Neuronal stem cell (in vitro differentiated cells): ENCODE data around the gene GPR119.
"Not testable (repeated sequence)": the region's sequence is repeated elsewhere in the genome, so short reads cannot be mapped to it uniquely, and the experiment has no call there.

ENCODE experiments used
- DNase-seq: peaks from one replicate; pipeline ENCODE4 v3.0.0-alpha.2; 2013; ENCODE audit warnings: low spot score
- H2AFZ ChIP-seq: one replicate; pipeline ENCODE4 v1.6.1; 2013; ENCODE audit warnings: mild to moderate bottlenecking, low read length, inconsistent platforms
- H2AK5ac ChIP-seq: 2 replicates; pipeline ENCODE4 v1.6.1; 2013; ENCODE audit warnings: low read depth, mild to moderate bottlenecking, inconsistent platforms, low read length, moderate library complexity, mixed read lengths
- H2BK120ac ChIP-seq: 2 replicates; pipeline ENCODE4 v1.6.1; 2013; ENCODE audit warnings: low read depth, mild to moderate bottlenecking, inconsistent platforms, low read length, moderate library complexity, mixed read lengths
- H2BK12ac ChIP-seq: one replicate; pipeline ENCODE4 v1.6.1; 2013; ENCODE audit warnings: low read length, inconsistent platforms
- H2BK15ac ChIP-seq: 2 replicates; pipeline ENCODE4 v1.6.1; 2013; ENCODE audit warnings: mild to moderate bottlenecking, low read length, inconsistent platforms, mixed read lengths
- H2BK5ac ChIP-seq: one replicate; pipeline ENCODE4 v1.6.1; 2013; ENCODE audit warnings: inconsistent platforms, mild to moderate bottlenecking, low read length, moderate library complexity
- H3K14ac ChIP-seq: one replicate; pipeline ENCODE4 v1.6.1; 2013; ENCODE audit warnings: low read length, inconsistent platforms
- H3K18ac ChIP-seq: 2 replicates; pipeline ENCODE4 v1.6.1; 2013; ENCODE audit warnings: low read length, inconsistent platforms
- H3K23ac ChIP-seq: 2 replicates; pipeline ENCODE4 v1.6.1; 2013; ENCODE audit warnings: low read depth, mild to moderate bottlenecking, mixed read lengths, low read length, inconsistent platforms; ENCODE audit not compliant: poor library complexity
- H3K27ac ChIP-seq: replicated peaks from 3 replicates; pipeline ENCODE4 v1.5.1; 2013; ENCODE audit warnings: low read length, inconsistent platforms
- H3K27me3 ChIP-seq, 3 experiments: 2 replicates each; pipeline ENCODE4 v1.6.1; 2013; ENCODE audit warnings: low read length in 3 of 3, mild to moderate bottlenecking in 2 of 3, inconsistent platforms in 1 of 3, low read depth in 1 of 3, mixed read lengths in 1 of 3, moderate library complexity in 1 of 3; ENCODE audit not compliant: control insufficient read depth in 3 of 3, insufficient read depth in 3 of 3
- H3K36me3 ChIP-seq, 2 donors: replicated peaks in 1 of 2; 2 replicates each; pipeline ENCODE4 v1.6.1; 2013; ENCODE audit warnings: low read length in 2 of 2; ENCODE audit not compliant: control insufficient read depth in 2 of 2, insufficient read depth in 2 of 2
- H3K4ac ChIP-seq: 2 replicates; pipeline ENCODE4 v1.6.1; 2013; ENCODE audit warnings: inconsistent platforms, mild to moderate bottlenecking, low read length, moderate library complexity
- H3K4me1 ChIP-seq, 2 donors: 1 replicate in 1 of 2; 2 replicates in 1 of 2; pipeline ENCODE4 v1.6.1; 2013; ENCODE audit warnings: low read length in 2 of 2, low read depth in 1 of 2; ENCODE audit not compliant: control insufficient read depth in 2 of 2, insufficient read depth in 1 of 2
- H3K4me2 ChIP-seq: one replicate; pipeline ENCODE4 v1.6.1; 2013; ENCODE audit warnings: mild to moderate bottlenecking, low read length, inconsistent platforms; ENCODE audit not compliant: insufficient read depth, poor library complexity, severe bottlenecking
- H3K4me3 ChIP-seq, 2 donors: 2 replicates each; pipeline ENCODE4 v1.5.1; 2013; ENCODE audit warnings: low read length in 2 of 2, mild to moderate bottlenecking in 2 of 2, inconsistent platforms in 1 of 2, moderate library complexity in 1 of 2
- H3K79me1 ChIP-seq: one replicate; pipeline ENCODE4 v1.6.1; 2013; ENCODE audit warnings: low read depth, mild to moderate bottlenecking, inconsistent platforms, low read length, moderate library complexity
- H3K9ac ChIP-seq: one replicate; pipeline ENCODE4 v1.6.1; 2013; ENCODE audit warnings: mild to moderate bottlenecking, low read depth, low read length, inconsistent platforms; ENCODE audit not compliant: poor library complexity
- H3K9me3 ChIP-seq, 2 donors: replicated peaks in 1 of 2; 2 replicates each; pipeline versions ENCODE3 to v1.6.1; 2013; ENCODE audit warnings: low read length in 2 of 2, mild to moderate bottlenecking in 2 of 2, inconsistent platforms in 1 of 2, low read depth in 1 of 2, mixed read lengths in 1 of 2, moderate library complexity in 1 of 2; ENCODE audit not compliant: control insufficient read depth in 2 of 2, insufficient read depth in 1 of 2
- H4K8ac ChIP-seq: one replicate; pipeline ENCODE4 v1.6.1; 2013; ENCODE audit warnings: low read depth, mild to moderate bottlenecking, inconsistent platforms, low read length, moderate library complexity
- H4K91ac ChIP-seq: one replicate; pipeline ENCODE4 v1.6.1; 2013; ENCODE audit warnings: low read length, low read depth, mild to moderate bottlenecking, inconsistent platforms; ENCODE audit not compliant: poor library complexity
- WGBS, 2 donors: extraction: QIAGEN DNeasy Blood & Tissue Kit; methylation state at CpG; one replicate each; pipeline ENCODE4 v1.1.7; 2013; ENCODE audit warnings: missing lambda C conversion rate in 2 of 2, mixed read lengths in 1 of 2; ENCODE audit not compliant: insufficient read length in 2 of 2, insufficient replicate concordance in 1 of 2; ENCODE audit errors: extremely low coverage in 2 of 2; 5-methylcytosine and 5-hydroxymethylcytosine counted together

Gene GPR119

GRCh38 chrX:130343411-130343810 lies 42.1 kb downstream of the GPR119 start:
- no peak overlapping the region for H3K23ac ChIP-seq
- H4K91ac ChIP-seq, result no peak overlapping the region
- H3K14ac ChIP-seq, result no peak overlapping the region
- no peak overlapping the region for H2AK5ac ChIP-seq
- no peaks in the 10 kb centered on the region for H3K9me3 ChIP-seq
- no peaks in the 10 kb centered on the region for H3K27me3 ChIP-seq
- H3K18ac ChIP-seq, result no peak overlapping the region
- H3K4me2 ChIP-seq, result no peak overlapping the region
- no peak overlapping the region for H3K27ac ChIP-seq
- H3K79me1 ChIP-seq, result no peaks in the 10 kb centered on the region
- H2AFZ ChIP-seq, result no peak overlapping the region
- H2BK120ac ChIP-seq, result no peak overlapping the region
- H3K9ac ChIP-seq, result no peak overlapping the region
- no peak overlapping the region for H2BK15ac ChIP-seq
- no peak overlapping the region for H3K4ac ChIP-seq
- no peak overlapping the region for H3K4me3 ChIP-seq
- WGBS, 2 donors, result no CpG with 5 or more reads among the region's 1 CpG
- no peak overlapping the region for H4K8ac ChIP-seq
- no peaks in the 10 kb centered on the region for H3K36me3 ChIP-seq
- H2BK12ac ChIP-seq, result no peak overlapping the region
- peaks cover 0 to 2% of the 10 kb centered on the region in 2 donors for H3K4me1 ChIP-seq
- no peak overlapping the region for H2BK5ac ChIP-seq
- DNase-seq, result no peak

- no peak overlapping the region for H4K91ac ChIP-seq
- H3K4me3 ChIP-seq, result peak overlapping the region; percentile 73 to 86
- peaks cover 0 to 2% of the 10 kb centered on the region in 2 donors for H3K4me1 ChIP-seq
- no peak overlapping the region for H2AK5ac ChIP-seq
- H3K9me3 ChIP-seq, result no peaks in the 10 kb centered on the region
- H3K14ac ChIP-seq, result no peak overlapping the region
- H3K36me3 ChIP-seq, result no peaks in the 10 kb centered on the region
- no peak overlapping the region for H2BK120ac ChIP-seq
- no peak overlapping the region for H3K23ac ChIP-seq
- no peak overlapping the region for H3K4ac ChIP-seq
- H2BK5ac ChIP-seq, result no peak overlapping the region
- H3K4me2 ChIP-seq, result peak overlapping the region; percentile 49
- H3K18ac ChIP-seq, result no peak overlapping the region
- no peaks in the 10 kb centered on the region for H3K27me3 ChIP-seq
- H3K79me1 ChIP-seq, result no peaks in the 10 kb centered on the region
- H2AFZ ChIP-seq, result peak overlapping the region; percentile 95
- H3K9ac ChIP-seq, result no peak overlapping the region
- H4K8ac ChIP-seq, result no peak overlapping the region
- H2BK15ac ChIP-seq, result no peak overlapping the region
- no CpG with 5 or more reads among the region's 9 CpGs for WGBS, 2 donors
- peak; percentile 0 for DNase-seq
- no peak overlapping the region for H3K27ac ChIP-seq
- no peak overlapping the region for H2BK12ac ChIP-seq
Observed at GRCh38 chrX:130340271-130340670, 45.2 kb downstream of the GPR119 start.

DNA sequence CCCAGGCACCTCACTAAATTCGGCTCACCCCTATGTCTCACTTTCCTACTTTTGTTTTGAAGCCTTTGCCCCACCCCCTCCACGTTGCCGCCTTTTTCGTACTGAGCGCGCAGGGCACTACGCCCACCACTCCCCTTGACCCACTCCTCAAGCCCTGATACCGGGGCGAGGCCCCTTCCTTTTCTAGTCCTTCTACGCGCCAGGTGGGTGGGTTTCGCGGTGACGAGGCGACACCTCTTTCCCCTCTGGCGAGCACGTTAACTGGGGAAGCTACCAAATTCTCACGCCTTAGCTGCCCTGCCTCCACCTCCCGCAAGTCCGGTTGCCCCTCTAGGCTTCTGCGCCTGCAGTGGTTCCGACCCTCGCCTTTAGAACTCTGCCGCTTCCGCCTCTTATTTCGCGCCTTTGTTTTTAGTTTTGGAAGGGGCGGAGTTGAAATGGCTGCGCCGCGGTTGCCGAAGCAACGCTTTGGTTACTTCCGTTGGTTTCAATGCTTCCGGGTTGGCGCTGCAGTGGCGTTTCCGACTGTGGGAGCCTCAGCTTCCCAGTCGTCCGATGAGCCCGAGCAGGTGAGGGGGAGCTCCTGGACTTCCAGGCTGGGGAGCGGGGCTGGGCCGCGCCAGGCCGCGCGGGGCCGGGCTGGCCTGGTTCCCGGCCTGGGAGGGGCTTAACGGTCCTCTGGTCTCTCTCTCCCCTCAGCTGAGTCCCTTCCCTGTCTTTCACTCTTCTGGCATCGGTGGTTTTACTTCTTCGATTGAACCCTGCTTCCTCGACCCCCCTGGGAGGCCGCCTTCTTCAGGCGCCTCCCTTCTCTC lies 45.9 kb downstream of the GPR119 start, which contains the start of gene SLC25A14:
TSS of gene SLC25A14 (plus strand) at position 512 of the 815 bp plus-strand sequence. CDS start 360 bp downstream, outside the sequence.
- DNase-seq, result peak; percentile 60
- no peak within 1 kb of the TSS for H3K23ac ChIP-seq
- H3K4ac ChIP-seq, result no peak within 1 kb of the TSS
- peak within 1 kb of the TSS; percentile 49 for H3K4me2 ChIP-seq
- H4K91ac ChIP-seq, result no peak within 1 kb of the TSS
- H2AFZ ChIP-seq, result peak within 1 kb of the TSS; percentile 95
- no peak within 1 kb of the TSS for H2BK120ac ChIP-seq
- H3K79me1 ChIP-seq, result no peaks in the 10 kb centered on the region
- no peaks in the 10 kb centered on the region for H3K36me3 ChIP-seq
- H3K27me3 ChIP-seq, result no peaks in the 10 kb centered on the region
- H3K18ac ChIP-seq, result peak within 1 kb of the TSS; percentile 87
- peak within 1 kb of the TSS; percentile 73 to 86 for H3K4me3 ChIP-seq
- WGBS, 2 donors, result no CpG with 5 or more reads among the region's 55 CpGs
- no peak within 1 kb of the TSS for H3K14ac ChIP-seq
- no peak within 1 kb of the TSS for H4K8ac ChIP-seq
- peaks cover 0 to 2% of the 10 kb centered on the region in 2 donors for H3K4me1 ChIP-seq
- no peaks in the 10 kb centered on the region for H3K9me3 ChIP-seq
- H2BK12ac ChIP-seq, result no peak within 1 kb of the TSS
- H2BK15ac ChIP-seq, result no peak within 1 kb of the TSS
- no peak within 1 kb of the TSS for H2BK5ac ChIP-seq
- peak within 1 kb of the TSS; percentile 72 for H3K9ac ChIP-seq
- no peak within 1 kb of the TSS for H2AK5ac ChIP-seq
- peak within 1 kb of the TSS; percentile 63 for H3K27ac ChIP-seq

DNA sequence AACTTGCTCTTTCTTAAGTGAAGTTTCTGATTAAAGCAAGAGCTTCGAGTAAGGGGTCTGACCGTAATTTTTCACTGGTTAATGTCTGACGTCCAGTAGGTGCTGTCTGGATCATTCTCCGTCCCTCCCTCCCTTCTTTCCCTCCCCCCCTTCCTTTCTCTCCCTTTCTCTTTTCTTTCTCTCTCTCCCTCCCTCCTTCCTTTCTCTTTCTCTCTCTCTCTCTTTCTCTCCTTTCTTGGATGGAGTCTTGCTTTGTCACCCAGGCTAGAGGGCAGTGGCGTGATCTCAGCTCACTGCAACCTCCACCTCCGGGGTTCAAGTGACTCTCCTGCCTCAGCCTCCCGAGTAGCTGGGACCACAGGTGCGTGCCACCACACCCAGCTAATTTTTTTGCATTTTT lies 46.6 kb downstream of the GPR119 start:
- H3K4ac ChIP-seq, H2AK5ac ChIP-seq, H3K27me3 ChIP-seq, H3K14ac ChIP-seq, H2BK5ac ChIP-seq, H3K23ac ChIP-seq, H3K79me1 ChIP-seq, H4K91ac ChIP-seq, H3K27ac ChIP-seq, H3K4me1 ChIP-seq, H3K9ac ChIP-seq, H2BK120ac ChIP-seq, H2BK12ac ChIP-seq, H2BK15ac ChIP-seq, H3K9me3 ChIP-seq, DNase-seq, H3K36me3 ChIP-seq, H4K8ac ChIP-seq, H3K18ac ChIP-seq: not testable (repeated sequence)
- peak overlapping the region in 1 of 2 donors; percentile 73 for H3K4me3 ChIP-seq
- H3K4me2 ChIP-seq, result peak overlapping the region; percentile 49
- H2AFZ ChIP-seq, result peak overlapping the region; percentile 95
- WGBS, 2 donors, result no CpG with 5 or more reads among the region's 8 CpGs
